HepG2 (cell line): ENCODE measurements around the gene ARCN1. TPM values are rescaled to one million over a fixed set of nuclear protein-coding genes. Genes with fewer than 3 reads are reported as not detected.

ENCODE experiments used
- ATAC-seq: fragments of 200-7000 bp; cut with Tn5 transposase; 3 replicates; pipeline ENCODE4 v1.9.1; 2020; ENCODE audit warnings: mild to moderate bottlenecking, moderate library complexity
- BruUV-seq: library from RNA; stranded (reverse); fragments of 400-500 nt; replicated peaks from 2 replicates; lab custom pipeline; 2021; lab: Mats Ljungman, UMichigan
- CTCF ChIA-PET: fragments of 300-600 bp; formaldehyde crosslinking; extraction: SDS; loops from one replicate; lab custom pipeline; 2021; ENCODE audit warnings: low total read pairs, inconsistent platforms, low intra/inter-chr PET ratio; lab: Yijun Ruan, JAX
- POLR2A ChIA-PET: fragments of 350-600 bp; sonication (Branson Sonifier 250); formaldehyde crosslinking; loops from one replicate; lab custom pipeline; 2020; ENCODE audit warnings: antibody characterized with exemption, inconsistent platforms; lab: Yijun Ruan, JAX
- DNase-seq: peaks from one replicate; pipeline ENCODE4 v3.0.0-alpha.2; 2015; ENCODE audit warnings: low spot score
- FAIRE-seq: peaks from 3 replicates; lab custom pipeline; 2011; peaks lifted over from hg19 to GRCh38; lab: Jason Lieb, UNC
- H2AFZ ChIP-seq: one replicate; pipeline ENCODE4 v1.6.1; 2011; ENCODE audit warnings: low read length, inconsistent platforms
- H3K27ac ChIP-seq: fragments of 300-600 bp; 3 replicates; pipeline ENCODE4 v1.8.0; 2011; ENCODE audit warnings: mixed run types, mild to moderate bottlenecking, mixed read lengths, low read length, inconsistent platforms; ENCODE audit not compliant: insufficient read depth; ENCODE audit errors: extremely low read length
- H3K27me3 ChIP-seq, 2 experiments: fragments of 200-600 bp in 1 of 2; 2 replicates in 1 of 2; 3 replicates in 1 of 2; pipeline versions ENCODE4 v1.6.0 to v1.8.0; 2011; ENCODE audit warnings: low read length in 2 of 2, mild to moderate bottlenecking in 2 of 2, moderate library complexity in 2 of 2, inconsistent platforms in 1 of 2; ENCODE audit not compliant: insufficient read depth in 2 of 2, control insufficient read depth in 1 of 2
- H3K36me3 ChIP-seq, 2 experiments: fragments of 200-600 bp in 1 of 2; replicated peaks in 1 of 2; 2 replicates in 1 of 2; 3 replicates in 1 of 2; pipeline versions ENCODE4 v1.5.1 to v1.8.0; 2011; ENCODE audit warnings: low read length in 2 of 2, inconsistent platforms in 1 of 2; ENCODE audit not compliant: insufficient read depth in 2 of 2, control insufficient read depth in 1 of 2
- H3K4me1 ChIP-seq: 2 replicates; pipeline ENCODE4 v1.5.1; 2012; ENCODE audit warnings: low read length, inconsistent platforms; ENCODE audit not compliant: insufficient read depth
- H3K4me2 ChIP-seq: 2 replicates; pipeline ENCODE4 v1.6.0; 2011; ENCODE audit warnings: low read depth, low read length, inconsistent platforms
- H3K4me3 ChIP-seq, 3 experiments: fragments of 200-600 bp in 1 of 3; sonication (generic), shearing (Covaris generic) in 1 of 3; replicated peaks in 1 of 3; 2 replicates each; pipeline ENCODE4 v1.5.1; 2011 to 2016; ENCODE audit warnings: low read length in 3 of 3, inconsistent platforms in 2 of 3, low read depth in 2 of 3, mild to moderate bottlenecking in 2 of 3, control low read depth in 1 of 3, mixed read lengths in 1 of 3; ENCODE audit not compliant: insufficient read depth in 1 of 3
- H3K79me2 ChIP-seq: one replicate; pipeline ENCODE4 v1.6.1; 2011; ENCODE audit warnings: low read length, inconsistent platforms; ENCODE audit not compliant: insufficient read depth
- H3K9ac ChIP-seq: 2 replicates; pipeline ENCODE4 v1.6.0; 2011; ENCODE audit warnings: mild to moderate bottlenecking, low read depth, low read length, inconsistent platforms; ENCODE audit not compliant: insufficient read depth
- H3K9me3 ChIP-seq: 2 replicates; pipeline ENCODE4 v1.5.1; 2012; ENCODE audit warnings: mild to moderate bottlenecking, low read length
- H4K20me1 ChIP-seq: 2 replicates; pipeline ENCODE4 v1.6.0; 2011; ENCODE audit warnings: inconsistent platforms, mild to moderate bottlenecking, low read length, moderate library complexity; ENCODE audit not compliant: insufficient read depth
- GABPA ChIP-seq, 2 experiments: IDR thresholded peaks; 2 replicates each; pipeline ENCODE4 v1.6.1; 2011 to 2016; ENCODE audit warnings: low read depth in 2 of 2, low read length in 1 of 2, missing biosample characterization in 1 of 2, missing genetic modification characterization in 1 of 2
- KMT2A ChIP-seq: sonication (generic); formaldehyde crosslinking; IDR thresholded peaks from 2 replicates; pipeline ENCODE4 v1.4.0; 2020; ENCODE audit warnings: missing genetic modification reagents
- NFE2L1 ChIP-seq: sonication (generic); formaldehyde crosslinking; IDR thresholded peaks from 2 replicates; pipeline ENCODE4 v1.4.0; 2020; ENCODE audit warnings: missing genetic modification reagents, mild to moderate bottlenecking, borderline replicate concordance
- SIN3A ChIP-seq: IDR thresholded peaks from 2 replicates; pipeline ENCODE4 v1.6.1; 2011; ENCODE audit warnings: low read depth, mild to moderate bottlenecking, control low read depth, low read length, borderline replicate concordance
- SMARCE1 ChIP-seq: fragments of 450-650 bp; IDR thresholded peaks from 2 replicates; pipeline ENCODE4 v1.6.1; 2017; ENCODE audit warnings: borderline replicate concordance
- ZNF460 ChIP-seq: sonication (generic); formaldehyde crosslinking; IDR thresholded peaks from 2 replicates; pipeline ENCODE4 v1.5.1; 2020; ENCODE audit warnings: missing genetic modification reagents, mild to moderate bottlenecking, borderline replicate concordance
- ZNF747 ChIP-seq: sonication (generic); formaldehyde crosslinking; IDR thresholded peaks from 2 replicates; pipeline ENCODE4 v1.8.1; 2023; ENCODE audit warnings: missing genetic modification reagents, mild to moderate bottlenecking, borderline replicate concordance
- WGBS: methylation state at CpG from one replicate; pipeline ENCODE4 v1.1.6; 2017; ENCODE audit warnings: low lambda C conversion rate; 5-methylcytosine and 5-hydroxymethylcytosine counted together
- in situ Hi-C: cut with HindIII; loops from 2 replicates; pipeline ENCODE4 v1.10.0; 2017; ENCODE audit warnings: low pct_unique_long_range_greater_than_20kb; ENCODE audit not compliant: extremely low pct_ligation_motif_present
- intact Hi-C: fragments of 100-400 bp; cut with micrococcal nuclease; formaldehyde crosslinking; loops from one replicate; pipeline ENCODE4 v1.10.0; 2022; ENCODE audit not compliant: unreplicated experiment
- polyA plus RNA-seq, 8 experiments: library from polyadenylated mRNA; depleted of rRNA in 3 of 8; stranded (reverse) in 7 of 8; unstranded in 1 of 8; fragments of >200 nt; fragmentation: Illumina TruSeq in 4 of 8; extraction: Trizol in 4 of 8; gene quantifications; 2 replicates each; pipeline versions ENCODE4 v1.2.1 to v1.2.3, GENCODE V29; 2011 to 2016; ENCODE audit warnings: low read depth in 4 of 8, missing spikeins in 1 of 8, mixed read lengths in 1 of 8; ENCODE audit not compliant: insufficient read depth in 1 of 8
- total RNA-seq, 5 experiments: library from RNA; depleted of rRNA; stranded (reverse); fragments of >200 nt; fragmentation: Illumina TruSeq; extraction: Trizol; gene quantifications; 2 replicates each; pipeline ENCODE4 v1.2.3, GENCODE V29; 2016; ENCODE audit warnings: low read depth in 1 of 5
- TF ChIP-seq, protein P1 (sequence below), 2 experiments: IDR thresholded peaks; 2 replicates each; pipeline ENCODE4 v1.6.1; 2011 to 2012; ENCODE audit warnings: low read length in 2 of 2, borderline replicate concordance in 1 of 2, low read depth in 1 of 2, mild to moderate bottlenecking in 1 of 2, moderate library complexity in 1 of 2
- TF ChIP-seq, protein P2 (sequence below): sonication (generic); formaldehyde crosslinking; IDR thresholded peaks from 2 replicates; pipeline ENCODE4 v1.5.1; 2020; ENCODE audit warnings: missing genetic modification reagents, mild to moderate bottlenecking, borderline replicate concordance
- TF ChIP-seq, protein P3 (sequence below): sonication (generic); formaldehyde crosslinking; IDR thresholded peaks from 2 replicates; pipeline ENCODE4 v1.4.0; 2020; ENCODE audit warnings: low read depth, missing genetic modification reagents
- TF ChIP-seq, protein P4 (sequence below): sonication (generic); formaldehyde crosslinking; IDR thresholded peaks from 2 replicates; pipeline ENCODE4 v1.4.0; 2020; ENCODE audit warnings: missing genetic modification reagents

Gene ARCN1
- total and polyA plus RNA-seq, 2 of the 13 experiments (the other 11 are each of a cell fraction or from before 2014, with no cell fraction given), result 148 to 200 TPM

DNA sequence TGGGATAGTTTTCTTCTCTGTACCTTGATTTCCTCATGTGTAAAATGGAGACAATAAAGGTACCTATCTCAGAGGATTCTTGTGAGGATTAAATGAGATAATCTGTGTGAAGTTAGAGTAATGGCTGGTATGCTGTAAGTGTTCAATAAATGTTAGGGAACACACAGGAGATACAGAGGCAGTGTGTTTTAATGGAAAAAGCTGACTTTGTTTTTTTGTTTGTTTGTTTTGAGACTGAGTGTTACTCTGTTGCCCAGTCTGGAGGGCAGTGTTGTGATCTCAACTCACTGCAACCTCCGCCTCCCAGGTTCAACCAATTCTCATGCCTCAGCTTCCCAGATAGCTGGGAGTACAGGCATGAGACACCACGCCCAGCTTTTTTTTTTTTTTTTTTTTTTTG is 2.5 kb upstream of the ARCN1 start:
- Histone ChIP-seq H3K4me2 (no peak overlapping the region), H3K4me1 (peaks cover 42% of the 10 kb centered on the region), H3K27me3 (no peaks in the 10 kb centered on the region; a peak in 1 of 5 replicates), H4K20me1 (peaks cover 16% of the 10 kb centered on the region), H3K36me3 (no peaks in the 10 kb centered on the region; a peak in 1 of 5 replicates), H3K27ac (no peak overlapping the region), H2AFZ (no peak overlapping the region), H3K9ac (no peak overlapping the region), H3K4me3 (no peak overlapping the region), H3K79me2 (peaks cover 25% of the 10 kb centered on the region), H3K9me3 (no peaks in the 10 kb centered on the region)
- no peak for FAIRE-seq
- POLR2A ChIA-PET, result no interaction called here
- no TSS peak for BruUV-seq
- CTCF ChIA-PET, result no interaction called here
- no peak for ATAC-seq
- in situ Hi-C loops, result loop anchor here (5.0 kb wide), 1 partner anchor 37 kb away; the partner anchor contains the start of gene TMEM25
- intact Hi-C loops, result loop anchor here (5.0 to 10.0 kb wide), 2 partner anchors 38 to 85 kb away; partner anchors contain the start of gene PHLDB1
- 80% methylated on average over 2 of the region's 2 CpGs for WGBS
- DNase-seq, result no peak
- TF ChIP-seq KMT2A (no peak), ZNF747 (no peak), SIN3A (no peak), ZNF460 (CRISPR knock-in tag) (no peak), SMARCE1 (no peak), NFE2L1 (no peak), GABPA (IDR thresholded peaks at IDR 0.05; ENCODE audit: low read depth, low read length) (no peak), GABPA (CRISPR knock-in tag; IDR thresholded peaks at IDR 0.05; ENCODE audit: low read depth) (no peak)
- TF ChIP-seq, protein P1, sequence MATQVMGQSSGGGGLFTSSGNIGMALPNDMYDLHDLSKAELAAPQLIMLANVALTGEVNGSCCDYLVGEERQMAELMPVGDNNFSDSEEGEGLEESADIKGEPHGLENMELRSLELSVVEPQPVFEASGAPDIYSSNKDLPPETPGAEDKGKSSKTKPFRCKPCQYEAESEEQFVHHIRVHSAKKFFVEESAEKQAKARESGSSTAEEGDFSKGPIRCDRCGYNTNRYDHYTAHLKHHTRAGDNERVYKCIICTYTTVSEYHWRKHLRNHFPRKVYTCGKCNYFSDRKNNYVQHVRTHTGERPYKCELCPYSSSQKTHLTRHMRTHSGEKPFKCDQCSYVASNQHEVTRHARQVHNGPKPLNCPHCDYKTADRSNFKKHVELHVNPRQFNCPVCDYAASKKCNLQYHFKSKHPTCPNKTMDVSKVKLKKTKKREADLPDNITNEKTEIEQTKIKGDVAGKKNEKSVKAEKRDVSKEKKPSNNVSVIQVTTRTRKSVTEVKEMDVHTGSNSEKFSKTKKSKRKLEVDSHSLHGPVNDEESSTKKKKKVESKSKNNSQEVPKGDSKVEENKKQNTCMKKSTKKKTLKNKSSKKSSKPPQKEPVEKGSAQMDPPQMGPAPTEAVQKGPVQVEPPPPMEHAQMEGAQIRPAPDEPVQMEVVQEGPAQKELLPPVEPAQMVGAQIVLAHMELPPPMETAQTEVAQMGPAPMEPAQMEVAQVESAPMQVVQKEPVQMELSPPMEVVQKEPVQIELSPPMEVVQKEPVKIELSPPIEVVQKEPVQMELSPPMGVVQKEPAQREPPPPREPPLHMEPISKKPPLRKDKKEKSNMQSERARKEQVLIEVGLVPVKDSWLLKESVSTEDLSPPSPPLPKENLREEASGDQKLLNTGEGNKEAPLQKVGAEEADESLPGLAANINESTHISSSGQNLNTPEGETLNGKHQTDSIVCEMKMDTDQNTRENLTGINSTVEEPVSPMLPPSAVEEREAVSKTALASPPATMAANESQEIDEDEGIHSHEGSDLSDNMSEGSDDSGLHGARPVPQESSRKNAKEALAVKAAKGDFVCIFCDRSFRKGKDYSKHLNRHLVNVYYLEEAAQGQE (IDR thresholded peaks at IDR 0.05; ENCODE audit: borderline replicate concordance in 1 of 2, low read depth in 1 of 2, low read length in 2 of 2), result no peak
- TF ChIP-seq, protein P2, sequence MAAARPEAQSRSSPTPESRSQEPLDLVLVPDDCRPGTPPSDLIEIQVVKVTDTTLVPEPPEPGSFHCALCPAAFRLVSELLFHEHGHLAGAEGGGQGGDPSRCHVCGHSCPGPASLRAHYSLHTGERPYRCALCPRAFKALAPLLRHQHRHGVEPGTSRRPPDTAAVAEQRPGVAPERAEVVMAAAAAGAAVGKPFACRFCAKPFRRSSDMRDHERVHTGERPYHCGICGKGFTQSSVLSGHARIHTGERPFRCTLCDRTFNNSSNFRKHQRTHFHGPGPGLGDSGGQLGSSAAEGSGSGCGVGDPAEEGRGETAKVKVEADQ (CRISPR knock-in tag), result no peak
- TF ChIP-seq, protein P3, sequence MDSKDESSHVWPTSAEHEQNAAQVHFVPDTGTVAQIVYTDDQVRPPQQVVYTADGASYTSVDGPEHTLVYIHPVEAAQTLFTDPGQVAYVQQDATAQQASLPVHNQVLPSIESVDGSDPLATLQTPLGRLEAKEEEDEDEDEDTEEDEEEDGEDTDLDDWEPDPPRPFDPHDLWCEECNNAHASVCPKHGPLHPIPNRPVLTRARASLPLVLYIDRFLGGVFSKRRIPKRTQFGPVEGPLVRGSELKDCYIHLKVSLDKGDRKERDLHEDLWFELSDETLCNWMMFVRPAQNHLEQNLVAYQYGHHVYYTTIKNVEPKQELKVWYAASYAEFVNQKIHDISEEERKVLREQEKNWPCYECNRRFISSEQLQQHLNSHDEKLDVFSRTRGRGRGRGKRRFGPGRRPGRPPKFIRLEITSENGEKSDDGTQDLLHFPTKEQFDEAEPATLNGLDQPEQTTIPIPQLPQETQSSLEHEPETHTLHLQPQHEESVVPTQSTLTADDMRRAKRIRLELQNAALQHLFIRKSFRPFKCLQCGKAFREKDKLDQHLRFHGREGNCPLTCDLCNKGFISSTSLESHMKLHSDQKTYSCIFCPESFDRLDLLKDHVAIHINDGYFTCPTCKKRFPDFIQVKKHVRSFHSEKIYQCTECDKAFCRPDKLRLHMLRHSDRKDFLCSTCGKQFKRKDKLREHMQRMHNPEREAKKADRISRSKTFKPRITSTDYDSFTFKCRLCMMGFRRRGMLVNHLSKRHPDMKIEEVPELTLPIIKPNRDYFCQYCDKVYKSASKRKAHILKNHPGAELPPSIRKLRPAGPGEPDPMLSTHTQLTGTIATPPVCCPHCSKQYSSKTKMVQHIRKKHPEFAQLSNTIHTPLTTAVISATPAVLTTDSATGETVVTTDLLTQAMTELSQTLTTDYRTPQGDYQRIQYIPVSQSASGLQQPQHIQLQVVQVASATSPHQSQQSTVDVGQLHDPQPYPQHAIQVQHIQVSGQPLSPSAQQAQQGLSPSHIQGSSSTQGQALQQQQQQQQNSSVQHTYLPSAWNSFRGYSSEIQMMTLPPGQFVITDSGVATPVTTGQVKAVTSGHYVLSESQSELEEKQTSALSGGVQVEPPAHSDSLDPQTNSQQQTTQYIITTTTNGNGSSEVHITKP, result no peak
- TF ChIP-seq, protein P4, sequence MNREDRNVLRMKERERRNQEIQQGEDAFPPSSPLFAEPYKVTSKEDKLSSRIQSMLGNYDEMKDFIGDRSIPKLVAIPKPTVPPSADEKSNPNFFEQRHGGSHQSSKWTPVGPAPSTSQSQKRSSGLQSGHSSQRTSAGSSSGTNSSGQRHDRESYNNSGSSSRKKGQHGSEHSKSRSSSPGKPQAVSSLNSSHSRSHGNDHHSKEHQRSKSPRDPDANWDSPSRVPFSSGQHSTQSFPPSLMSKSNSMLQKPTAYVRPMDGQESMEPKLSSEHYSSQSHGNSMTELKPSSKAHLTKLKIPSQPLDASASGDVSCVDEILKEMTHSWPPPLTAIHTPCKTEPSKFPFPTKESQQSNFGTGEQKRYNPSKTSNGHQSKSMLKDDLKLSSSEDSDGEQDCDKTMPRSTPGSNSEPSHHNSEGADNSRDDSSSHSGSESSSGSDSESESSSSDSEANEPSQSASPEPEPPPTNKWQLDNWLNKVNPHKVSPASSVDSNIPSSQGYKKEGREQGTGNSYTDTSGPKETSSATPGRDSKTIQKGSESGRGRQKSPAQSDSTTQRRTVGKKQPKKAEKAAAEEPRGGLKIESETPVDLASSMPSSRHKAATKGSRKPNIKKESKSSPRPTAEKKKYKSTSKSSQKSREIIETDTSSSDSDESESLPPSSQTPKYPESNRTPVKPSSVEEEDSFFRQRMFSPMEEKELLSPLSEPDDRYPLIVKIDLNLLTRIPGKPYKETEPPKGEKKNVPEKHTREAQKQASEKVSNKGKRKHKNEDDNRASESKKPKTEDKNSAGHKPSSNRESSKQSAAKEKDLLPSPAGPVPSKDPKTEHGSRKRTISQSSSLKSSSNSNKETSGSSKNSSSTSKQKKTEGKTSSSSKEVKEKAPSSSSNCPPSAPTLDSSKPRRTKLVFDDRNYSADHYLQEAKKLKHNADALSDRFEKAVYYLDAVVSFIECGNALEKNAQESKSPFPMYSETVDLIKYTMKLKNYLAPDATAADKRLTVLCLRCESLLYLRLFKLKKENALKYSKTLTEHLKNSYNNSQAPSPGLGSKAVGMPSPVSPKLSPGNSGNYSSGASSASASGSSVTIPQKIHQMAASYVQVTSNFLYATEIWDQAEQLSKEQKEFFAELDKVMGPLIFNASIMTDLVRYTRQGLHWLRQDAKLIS (CRISPR knock-in tag), result no peak
